AG09309 (cell line): ENCODE measurements around the gene NFASC.

Experiments
- DNase-seq: peaks from one replicate; pipeline ENCODE4 v3.0.0-alpha.2; 2010; ENCODE audit warnings: low read depth
- H3K4me3 ChIP-seq: 2 replicates; pipeline ENCODE4 v1.5.1; 2011; ENCODE audit warnings: mild to moderate bottlenecking, low read depth, low read length, moderate library complexity; ENCODE audit not compliant: control insufficient read depth
- TF ChIP-seq, protein P1 (sequence below): IDR thresholded peaks from 2 replicates; pipeline ENCODE4 v1.5.1; 2011; ENCODE audit warnings: mild to moderate bottlenecking, low read depth, low read length, inconsistent platforms; ENCODE audit not compliant: insufficient read depth, control insufficient read depth; ENCODE audit errors: missing control alignments

The NFASC gene

DNA sequence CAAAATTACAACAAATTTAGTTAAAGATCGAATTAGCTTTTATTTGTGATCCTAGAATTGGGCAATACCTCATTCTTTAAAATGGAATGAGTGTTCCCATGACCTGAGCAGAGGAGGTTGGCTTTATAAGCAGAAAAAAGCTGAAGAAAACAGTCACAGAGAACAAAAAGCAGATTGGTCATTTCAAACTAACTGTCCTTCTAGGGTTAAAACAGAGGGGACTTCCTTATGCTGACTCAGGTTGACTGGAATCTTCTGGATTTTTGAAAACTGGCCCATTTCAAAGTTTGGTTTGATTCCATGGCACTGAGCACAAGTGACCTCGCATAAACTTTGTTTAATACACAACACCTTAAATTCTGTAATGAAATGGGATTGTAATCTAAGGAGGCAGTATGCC is 17.6 kb downstream of the NFASC start:
- DNase-seq, result peak; percentile 20
- no peak overlapping the region for H3K4me3 ChIP-seq
- TF ChIP-seq, protein P1, sequence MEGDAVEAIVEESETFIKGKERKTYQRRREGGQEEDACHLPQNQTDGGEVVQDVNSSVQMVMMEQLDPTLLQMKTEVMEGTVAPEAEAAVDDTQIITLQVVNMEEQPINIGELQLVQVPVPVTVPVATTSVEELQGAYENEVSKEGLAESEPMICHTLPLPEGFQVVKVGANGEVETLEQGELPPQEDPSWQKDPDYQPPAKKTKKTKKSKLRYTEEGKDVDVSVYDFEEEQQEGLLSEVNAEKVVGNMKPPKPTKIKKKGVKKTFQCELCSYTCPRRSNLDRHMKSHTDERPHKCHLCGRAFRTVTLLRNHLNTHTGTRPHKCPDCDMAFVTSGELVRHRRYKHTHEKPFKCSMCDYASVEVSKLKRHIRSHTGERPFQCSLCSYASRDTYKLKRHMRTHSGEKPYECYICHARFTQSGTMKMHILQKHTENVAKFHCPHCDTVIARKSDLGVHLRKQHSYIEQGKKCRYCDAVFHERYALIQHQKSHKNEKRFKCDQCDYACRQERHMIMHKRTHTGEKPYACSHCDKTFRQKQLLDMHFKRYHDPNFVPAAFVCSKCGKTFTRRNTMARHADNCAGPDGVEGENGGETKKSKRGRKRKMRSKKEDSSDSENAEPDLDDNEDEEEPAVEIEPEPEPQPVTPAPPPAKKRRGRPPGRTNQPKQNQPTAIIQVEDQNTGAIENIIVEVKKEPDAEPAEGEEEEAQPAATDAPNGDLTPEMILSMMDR, result no peak

DNA sequence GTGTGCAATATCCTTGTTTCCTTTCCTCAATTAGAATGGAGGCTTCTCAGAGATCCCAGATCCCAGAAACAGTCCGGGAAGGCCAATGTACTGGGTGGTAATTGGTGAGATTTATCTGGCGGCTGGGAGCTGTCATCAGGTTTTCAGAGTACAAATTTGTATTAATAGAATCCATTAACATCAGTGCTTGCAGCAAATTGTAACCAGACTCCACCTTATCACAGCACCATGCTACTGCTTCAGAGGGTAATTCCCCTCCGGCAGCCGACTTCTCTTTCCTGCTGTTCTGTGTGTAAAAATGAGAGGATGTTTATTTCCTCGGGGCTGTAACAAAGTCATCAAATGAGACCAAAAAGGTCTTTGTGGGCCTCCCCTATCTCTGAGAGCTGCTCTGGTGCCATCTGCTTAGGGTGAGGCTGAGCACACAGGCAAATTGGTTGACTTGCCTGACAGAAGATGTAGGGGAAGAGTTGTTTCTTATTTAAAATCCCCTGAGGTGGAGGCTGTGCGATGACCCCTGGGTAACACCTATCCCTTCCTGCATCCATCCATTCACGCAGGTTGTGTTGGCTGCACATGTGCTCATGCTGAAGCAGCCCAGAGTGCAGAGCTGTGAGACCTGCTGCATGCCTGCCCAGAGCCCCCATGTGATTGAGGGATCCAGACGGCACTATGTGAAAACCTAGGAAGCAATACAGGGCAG is 19.2 kb downstream of the NFASC start:
- no peak for DNase-seq
- TF ChIP-seq, protein P1, result no peak
- no peak overlapping the region for H3K4me3 ChIP-seq

GRCh38 chr1:204891860-204892259 is 21.2 kb downstream of the NFASC start:
- no peak for DNase-seq
- TF ChIP-seq, protein P1, result no peak
- no peak overlapping the region for H3K4me3 ChIP-seq

DNA sequence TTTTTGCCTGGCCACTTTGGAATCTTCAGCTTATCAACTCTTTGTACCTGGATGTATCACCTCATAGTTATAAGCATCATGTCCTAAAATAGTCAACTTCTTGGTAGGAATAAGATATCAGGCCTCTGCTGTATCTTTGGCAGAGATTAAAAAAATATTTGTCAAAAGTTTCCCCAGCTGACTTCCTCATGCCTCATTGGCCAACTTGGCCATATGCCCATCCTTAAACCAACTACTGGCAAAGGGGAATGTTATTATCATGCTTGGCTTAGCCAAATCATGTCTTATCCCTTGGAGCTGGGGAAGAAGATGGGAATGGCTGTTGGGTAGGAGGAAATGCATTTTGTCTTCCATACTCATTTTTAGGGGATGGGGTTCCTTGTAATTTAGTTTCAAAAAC is 23.4 kb downstream of the NFASC start:
- DNase-seq, result peak; percentile 8
- H3K4me3 ChIP-seq, result no peak overlapping the region
- TF ChIP-seq, protein P1, result no peak

- TF ChIP-seq, protein P1, result no peak
- DNase-seq, result no peak
- H3K4me3 ChIP-seq, result no peak overlapping the region
Observed at GRCh38 chr1:204894606-204895005, 23.9 kb downstream of the NFASC start.

- H3K4me3 ChIP-seq, result no peak overlapping the region
- DNase-seq, result no peak
- TF ChIP-seq, protein P1, result no peak
Observed at GRCh38 chr1:204896023-204896422, 25.4 kb downstream of the NFASC start.
